Ammon's horn (tissue), 1 donor: ENCODE results near the gene HNF1A.

Source experiments
- DNase-seq: peaks from one replicate; pipeline ENCODE4 v3.0.0-alpha.2; 2016; ENCODE audit warnings: low spot score

HNF1A gene

GRCh38 chr12:120959111-120959878 lies 19.0 kb upstream of the HNF1A start:
- DNase-seq = no peak

DNA sequence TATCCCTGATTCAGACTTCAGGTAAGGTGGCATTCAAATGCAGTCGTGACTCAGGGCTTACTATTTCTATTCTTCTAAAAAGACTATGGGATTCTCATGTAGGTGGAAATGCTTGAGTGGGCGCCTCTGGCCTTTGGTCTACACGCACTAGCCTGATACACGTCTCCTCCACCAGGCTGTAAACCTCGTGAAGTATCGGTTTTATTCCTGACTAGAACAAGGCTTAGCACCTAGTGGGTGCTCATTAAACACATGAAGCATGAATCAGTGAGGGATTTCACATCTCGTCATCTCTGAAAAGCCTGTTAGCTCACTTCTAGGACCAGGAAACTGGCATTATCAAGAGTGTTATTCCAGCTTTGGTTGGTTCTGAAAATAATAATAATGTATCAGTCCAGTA lies 17.7 kb upstream of the HNF1A start:
- no peak for DNase-seq

GRCh38 chr12:120961604-120962531 lies 16.5 kb upstream of the HNF1A start:
- DNase-seq = peak; percentile 20

- DNase-seq = no peak
Measured at GRCh38 chr12:120962532-120963020, 15.8 kb upstream of the HNF1A start.

GRCh38 chr12:120964298-120964697 lies 14.0 kb upstream of the HNF1A start:
- DNase-seq = no peak

DNA sequence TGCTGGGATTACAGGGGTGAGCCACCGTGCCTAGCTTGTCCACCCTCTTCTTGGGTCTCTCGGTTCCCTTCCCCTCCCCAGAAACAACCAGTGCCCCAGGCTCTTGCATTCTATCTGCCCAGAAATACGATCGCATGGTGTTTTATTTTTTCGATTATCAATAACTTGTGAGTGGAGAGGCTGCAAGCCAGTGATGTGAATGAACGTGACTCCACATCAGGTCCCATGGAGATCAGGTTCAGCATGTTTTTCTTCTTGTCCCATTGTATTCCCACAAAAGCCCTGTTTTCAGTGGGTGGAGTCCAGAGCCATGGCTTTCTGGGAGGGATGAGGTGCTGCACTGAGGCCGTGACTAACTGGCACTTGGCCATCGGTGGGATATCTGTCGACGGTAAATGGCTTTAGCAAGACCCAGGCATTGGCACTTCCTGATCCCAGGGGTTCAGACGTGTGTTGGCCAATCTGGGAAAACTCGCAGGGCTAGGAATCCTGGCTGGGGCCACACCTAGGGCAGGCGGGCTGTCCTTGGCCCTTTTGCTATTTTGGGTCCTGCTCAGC lies 12.7 kb upstream of the HNF1A start:
- DNase-seq = no peak

DNA sequence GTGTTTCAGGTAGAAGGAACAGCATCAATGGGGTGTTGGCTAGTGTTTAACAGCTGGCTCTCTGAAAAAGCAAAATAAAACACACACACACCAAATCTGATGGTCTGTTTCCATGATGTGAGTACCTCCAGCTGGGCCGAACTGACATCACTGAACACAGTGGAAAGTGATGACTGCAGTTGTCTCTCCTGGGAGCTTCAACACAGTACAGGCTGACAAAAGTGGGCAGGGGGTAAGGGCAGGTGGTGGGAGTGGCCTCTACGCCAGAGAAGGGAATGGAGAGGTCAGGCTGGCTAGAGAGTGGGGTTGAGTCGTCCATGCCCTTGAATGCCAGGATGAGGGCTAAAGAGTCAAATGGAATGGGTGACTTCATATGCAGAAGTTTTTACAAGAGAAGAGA lies 8.0 kb upstream of the HNF1A start:
- no peak for DNase-seq

- DNase-seq = peak; percentile 76
Measured at GRCh38 chr12:120971299-120972180, 6.8 kb upstream of the HNF1A start.

GRCh38 chr12:120972870-120973543 lies 5.3 kb upstream of the HNF1A start:
- DNase-seq = no peak

GRCh38 chr12:120977531-120978295 lies 630 bp upstream of the HNF1A start:
- no peak for DNase-seq

DNA sequence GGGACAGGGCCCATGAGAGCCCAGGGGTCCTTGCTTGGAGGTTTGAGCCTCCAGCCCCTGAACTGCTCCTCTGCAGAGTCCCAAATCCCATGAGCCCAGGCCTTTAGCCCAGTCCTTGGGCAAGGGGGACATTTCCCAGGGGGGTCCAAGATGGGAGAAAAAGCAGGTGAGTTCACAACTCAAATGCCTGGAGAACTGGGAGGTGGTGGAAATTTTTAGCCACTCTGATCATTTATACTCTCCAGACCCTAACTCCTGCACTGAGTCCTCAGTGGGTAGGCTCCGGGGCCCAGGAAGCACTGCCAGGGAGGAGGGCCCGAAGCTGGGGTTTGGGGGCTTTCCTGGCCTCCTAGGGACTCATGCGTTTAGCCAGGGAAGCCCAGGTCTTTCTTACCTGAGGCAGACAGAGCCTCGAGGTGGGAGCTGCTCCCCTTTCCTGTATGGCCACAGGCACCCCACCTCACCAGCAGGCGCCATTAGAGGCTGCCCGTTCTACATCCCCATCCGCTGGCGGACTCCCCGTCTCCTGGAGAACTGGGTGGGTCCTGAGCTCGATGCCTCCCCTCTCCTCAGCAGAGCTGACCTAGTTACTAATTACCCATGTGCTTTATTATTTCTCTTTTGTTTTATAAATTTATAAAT lies 998 bp downstream of the HNF1A start:
- DNase-seq = no peak

DNA sequence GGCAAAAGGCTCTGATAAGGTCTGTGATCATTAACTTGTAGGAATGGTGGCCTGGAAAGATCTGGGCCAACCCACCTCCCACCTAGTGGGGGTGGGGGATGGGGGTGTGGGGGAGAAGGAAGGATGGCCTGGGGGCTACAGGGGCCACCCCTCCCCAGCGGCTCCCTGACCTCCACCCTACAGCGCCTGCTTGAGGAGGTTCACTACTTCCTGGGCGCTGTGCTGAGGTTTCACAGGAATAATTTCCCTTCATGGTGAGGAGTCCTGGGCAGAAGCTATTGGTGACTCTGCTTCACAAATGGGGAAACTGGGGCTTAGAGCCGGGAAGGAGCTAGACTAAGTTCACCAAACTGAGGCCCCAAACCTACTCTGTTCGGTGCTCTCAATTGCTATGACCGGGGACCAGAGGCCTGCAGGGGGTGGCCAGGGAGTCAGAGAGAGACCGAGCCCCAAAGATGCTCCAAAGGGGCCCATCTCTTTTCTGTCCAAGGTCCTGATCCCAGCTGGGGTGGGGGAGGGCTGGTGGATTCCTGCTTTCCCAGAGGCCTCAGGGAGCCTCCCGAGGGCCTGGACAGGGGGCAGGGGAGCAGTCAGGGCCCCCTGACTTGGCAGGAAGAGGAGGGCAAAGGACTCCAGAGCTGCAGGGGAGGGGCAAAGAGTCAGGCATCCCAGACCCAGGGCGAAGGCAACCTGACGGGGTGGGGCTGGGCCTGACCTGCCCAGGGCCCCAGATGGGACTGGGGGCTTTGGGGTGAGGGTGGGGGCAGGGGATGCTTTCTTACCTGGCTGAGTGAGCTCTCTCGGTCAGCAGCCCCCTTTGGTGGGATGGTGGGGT lies 1.7 kb downstream of the HNF1A start:
- DNase-seq = no peak

- no peak for DNase-seq
Measured at GRCh38 chr12:120980800-120981368, 2.5 kb downstream of the HNF1A start.

DNA sequence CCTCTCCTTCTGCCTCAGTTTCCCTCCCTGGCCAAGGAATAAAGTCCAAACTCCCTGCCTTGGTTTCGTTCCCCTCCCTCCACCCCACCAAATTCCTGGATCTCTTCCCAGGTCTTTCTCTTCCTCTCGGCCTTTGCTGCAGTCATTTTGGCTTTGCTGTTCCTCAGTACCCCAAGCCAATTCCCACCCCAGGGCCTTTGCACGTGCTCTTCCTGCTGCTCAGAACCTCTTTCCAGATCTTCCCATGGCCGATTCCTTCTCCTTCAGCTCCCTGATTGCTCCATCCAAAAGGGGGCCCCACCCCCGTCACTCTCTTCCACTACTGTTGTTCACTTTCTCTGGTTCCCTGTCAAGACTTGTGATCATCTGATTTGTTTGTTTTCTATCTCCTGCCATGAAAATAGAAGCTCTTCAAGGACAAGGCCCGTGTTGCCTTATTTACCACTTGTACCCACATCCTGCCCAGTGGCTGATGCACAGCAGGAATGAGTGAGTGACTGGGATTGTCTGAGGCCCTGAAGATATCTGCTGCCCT lies 3.1 kb downstream of the HNF1A start:
- no peak for DNase-seq

DNA sequence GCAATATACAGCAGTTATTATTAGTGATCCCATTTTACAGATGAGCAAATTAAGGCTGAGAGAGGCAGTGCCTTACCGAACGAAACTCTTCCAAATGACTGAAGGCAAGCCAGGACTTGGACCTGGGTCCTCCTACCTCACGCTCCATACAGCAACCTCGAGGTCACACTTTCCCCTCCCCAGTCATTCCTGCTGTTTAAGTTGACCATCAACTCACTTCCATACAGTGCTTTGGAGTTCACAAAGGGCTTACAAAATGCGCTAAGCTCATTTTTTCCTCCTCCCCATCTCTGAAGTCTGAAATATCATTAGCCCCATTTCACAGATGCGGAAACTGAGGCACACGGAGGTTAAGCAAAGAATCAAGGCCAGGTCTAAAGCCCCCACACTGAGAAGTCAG lies 4.3 kb downstream of the HNF1A start:
- no peak for DNase-seq

GRCh38 chr12:120983759-120984158 lies 5.4 kb downstream of the HNF1A start:
- DNase-seq = no peak

DNA sequence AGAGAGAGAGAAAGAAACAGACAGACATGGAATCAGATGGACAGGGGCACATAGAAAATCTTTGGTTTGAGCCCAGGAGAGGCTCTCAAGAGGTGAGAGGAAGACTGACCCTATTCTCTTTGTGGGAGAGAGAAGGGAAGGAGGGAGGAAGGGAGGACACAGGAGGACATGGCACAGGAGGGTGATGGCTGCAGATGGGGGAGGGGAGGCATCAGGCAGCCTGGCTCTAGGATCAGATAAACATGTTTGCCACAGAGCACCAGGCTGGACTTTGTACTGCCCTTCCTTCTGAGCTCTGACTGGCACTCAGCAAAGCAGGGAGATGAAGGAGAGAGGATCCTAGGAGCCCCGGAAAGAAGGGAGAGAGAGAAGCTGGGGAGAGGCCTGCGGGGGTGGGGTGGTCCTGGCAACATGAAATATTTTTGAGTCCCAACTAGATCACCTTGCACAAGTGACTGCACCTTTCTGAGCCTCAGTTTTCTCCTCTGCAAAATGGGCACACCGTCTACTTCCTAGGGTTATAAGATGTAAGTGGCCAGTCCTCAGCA lies 6.1 kb downstream of the HNF1A start:
- no peak for DNase-seq

DNA sequence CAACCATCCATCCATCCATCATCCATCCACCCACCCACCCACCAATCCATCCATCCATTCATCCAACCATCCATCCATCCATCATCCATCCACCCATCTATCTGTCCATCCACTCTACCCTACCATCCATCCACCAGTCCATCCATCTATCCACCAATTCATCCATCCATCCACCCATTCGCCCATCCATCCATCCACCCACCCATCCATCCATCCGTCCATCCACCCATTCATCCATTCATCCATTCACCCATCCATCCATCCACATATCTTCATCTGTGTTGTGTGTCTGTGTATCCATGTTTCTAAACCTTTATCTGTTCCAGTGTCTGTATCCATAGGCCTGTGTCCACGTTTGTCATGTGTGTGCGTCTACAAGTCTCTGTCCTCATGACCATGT lies 9.9 kb downstream of the HNF1A start:
- no peak for DNase-seq
